Glutamatergic neuron (in vitro differentiated cells): Measurements from ENCODE around the gene DNAJB4. TPM values are rescaled to one million over a fixed set of nuclear protein-coding genes. Genes with fewer than 3 reads are reported as not detected.

Experiments used
- DNase-seq: peaks from one replicate; pipeline ENCODE4 v3.0.0; 2022
- H3K27ac Mint-ChIP-seq: one replicate; pipeline ENCODE4 v1.8.0; 2020; ENCODE audit warnings: mild to moderate bottlenecking, mixed read lengths, inconsistent platforms; ENCODE audit not compliant: unreplicated experiment
- H3K27me3 Mint-ChIP-seq: one replicate; pipeline ENCODE4 v1.8.0; 2020; ENCODE audit warnings: mild to moderate bottlenecking, moderate library complexity, mixed read lengths, inconsistent platforms; ENCODE audit not compliant: unreplicated experiment
- H3K36me3 Mint-ChIP-seq: one replicate; pipeline ENCODE4 v1.8.0; 2020; ENCODE audit warnings: mild to moderate bottlenecking, mixed read lengths, inconsistent platforms; ENCODE audit not compliant: unreplicated experiment
- H3K4me1 Mint-ChIP-seq: one replicate; pipeline ENCODE4 v1.8.0; 2020; ENCODE audit warnings: mild to moderate bottlenecking, low read depth, mixed read lengths, inconsistent platforms; ENCODE audit not compliant: unreplicated experiment
- H3K4me3 Mint-ChIP-seq: one replicate; pipeline ENCODE4 v1.8.0; 2020; ENCODE audit warnings: mild to moderate bottlenecking, mixed read lengths, inconsistent platforms; ENCODE audit not compliant: unreplicated experiment
- H3K9me3 Mint-ChIP-seq: one replicate; pipeline ENCODE4 v1.8.0; 2020; ENCODE audit warnings: mild to moderate bottlenecking, moderate library complexity, mixed read lengths, inconsistent platforms; ENCODE audit not compliant: unreplicated experiment
- total RNA-seq: library from RNA; stranded (reverse); fragmentation: NEBNext Ultra II Directional; extraction: Animal tissue kit (Norgen Biotek cat#: 25700); gene quantifications from one replicate; pipeline ENCODE4 v1.2.1, GENCODE V29; 2021; ENCODE audit not compliant: unreplicated experiment
- TF ChIP-seq, protein P1 (sequence below): fragments of 200-600 bp; sonication (generic); IDR thresholded peaks from one replicate; pipeline ENCODE4 v1.5.0; 2021; ENCODE audit not compliant: partially characterized antibody, unreplicated experiment

The DNAJB4 gene
- total RNA-seq, 1 donor from 2014 or later = 20.1 TPM

DNA sequence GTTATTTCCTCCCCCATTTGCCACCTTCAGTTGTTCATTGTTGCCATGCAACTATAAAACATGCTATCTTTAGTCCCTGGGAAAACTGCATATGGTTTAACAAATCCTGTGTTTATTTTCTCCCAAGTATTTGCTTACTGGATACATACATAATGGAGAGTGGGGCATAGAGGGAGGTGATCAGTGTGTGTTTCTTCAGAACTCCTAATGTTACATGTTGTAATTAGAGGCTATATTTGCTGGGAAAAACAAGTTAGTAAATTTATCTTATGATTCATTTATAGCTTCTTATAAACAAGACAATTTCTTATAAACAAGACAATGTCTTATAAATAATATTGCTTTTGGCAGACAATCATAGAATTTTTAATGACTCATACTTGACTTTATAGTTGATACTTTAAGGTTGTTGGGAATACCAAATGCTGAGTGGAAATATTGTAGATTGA, 33.8 kb downstream of the DNAJB4 start:
- Mint-ChIP-seq H3K27ac (no peak overlapping the region), H3K4me1 (no peaks in the 10 kb centered on the region), H3K4me3 (no peak overlapping the region), H3K36me3 (no peaks in the 10 kb centered on the region), H3K27me3 (no peaks in the 10 kb centered on the region), H3K9me3 (no peaks in the 10 kb centered on the region)
- DNase-seq = no peak
- TF ChIP-seq, protein P1, sequence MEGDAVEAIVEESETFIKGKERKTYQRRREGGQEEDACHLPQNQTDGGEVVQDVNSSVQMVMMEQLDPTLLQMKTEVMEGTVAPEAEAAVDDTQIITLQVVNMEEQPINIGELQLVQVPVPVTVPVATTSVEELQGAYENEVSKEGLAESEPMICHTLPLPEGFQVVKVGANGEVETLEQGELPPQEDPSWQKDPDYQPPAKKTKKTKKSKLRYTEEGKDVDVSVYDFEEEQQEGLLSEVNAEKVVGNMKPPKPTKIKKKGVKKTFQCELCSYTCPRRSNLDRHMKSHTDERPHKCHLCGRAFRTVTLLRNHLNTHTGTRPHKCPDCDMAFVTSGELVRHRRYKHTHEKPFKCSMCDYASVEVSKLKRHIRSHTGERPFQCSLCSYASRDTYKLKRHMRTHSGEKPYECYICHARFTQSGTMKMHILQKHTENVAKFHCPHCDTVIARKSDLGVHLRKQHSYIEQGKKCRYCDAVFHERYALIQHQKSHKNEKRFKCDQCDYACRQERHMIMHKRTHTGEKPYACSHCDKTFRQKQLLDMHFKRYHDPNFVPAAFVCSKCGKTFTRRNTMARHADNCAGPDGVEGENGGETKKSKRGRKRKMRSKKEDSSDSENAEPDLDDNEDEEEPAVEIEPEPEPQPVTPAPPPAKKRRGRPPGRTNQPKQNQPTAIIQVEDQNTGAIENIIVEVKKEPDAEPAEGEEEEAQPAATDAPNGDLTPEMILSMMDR = no peak

DNA sequence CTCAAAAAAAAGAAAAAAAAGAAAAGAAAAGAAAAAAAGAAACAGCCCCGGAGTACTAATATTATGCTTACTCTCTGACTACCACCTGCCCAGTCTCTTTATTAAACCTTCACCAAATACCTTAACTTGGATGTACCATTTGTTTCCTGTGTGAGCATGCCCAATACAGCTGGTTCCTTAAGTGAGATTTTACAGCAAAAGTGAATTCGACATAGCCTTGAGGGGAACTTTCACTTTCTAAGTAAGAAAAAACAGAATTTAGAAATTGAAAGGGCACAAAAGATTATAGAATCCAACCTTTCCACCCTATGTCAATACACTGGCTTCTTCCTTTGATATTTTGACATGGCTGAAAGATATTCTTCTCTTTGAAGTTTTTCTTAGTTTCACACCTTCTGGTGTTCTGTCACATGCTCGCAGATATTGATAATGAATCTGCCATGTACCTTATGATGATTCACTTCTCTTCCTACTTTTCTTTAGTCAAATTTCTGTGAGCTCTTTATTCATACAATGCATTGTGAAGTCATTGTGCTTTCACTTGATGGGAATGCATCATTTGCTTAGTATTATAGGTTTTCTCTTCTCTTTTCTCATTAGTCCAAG, 35.8 kb downstream of the DNAJB4 start:
- no peak overlapping the region for H3K4me3 Mint-ChIP-seq
- peaks cover 11% of the 10 kb centered on the region for H3K27me3 Mint-ChIP-seq
- no peak overlapping the region for H3K27ac Mint-ChIP-seq
- H3K4me1 Mint-ChIP-seq = no peaks in the 10 kb centered on the region
- DNase-seq = no peak
- TF ChIP-seq, protein P1 = no peak
- H3K36me3 Mint-ChIP-seq = peaks cover 9% of the 10 kb centered on the region
- no peaks in the 10 kb centered on the region for H3K9me3 Mint-ChIP-seq

DNA sequence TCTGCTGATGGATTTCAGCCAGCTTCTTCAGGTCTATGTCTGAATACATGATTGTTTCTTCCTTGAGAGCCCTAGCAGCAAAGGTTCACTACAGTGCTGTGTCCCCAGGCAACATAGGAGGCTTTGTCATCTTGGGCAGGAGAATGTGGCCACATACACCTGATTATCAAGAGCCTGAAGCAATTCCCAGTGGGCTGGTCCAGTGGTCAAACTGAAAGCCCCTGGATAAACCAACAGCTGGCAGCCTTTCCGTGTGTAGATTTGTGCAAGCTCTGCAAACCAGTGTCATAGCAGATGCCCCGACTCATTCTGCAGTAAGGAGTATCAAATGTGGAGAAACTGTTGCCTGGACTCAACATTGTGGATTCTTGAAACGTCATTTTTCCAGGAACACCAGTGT, 38.7 kb downstream of the DNAJB4 start:
- H3K27ac Mint-ChIP-seq = no peak overlapping the region
- no peak for DNase-seq
- H3K27me3 Mint-ChIP-seq = peaks cover 13% of the 10 kb centered on the region
- peaks cover 7% of the 10 kb centered on the region for H3K4me1 Mint-ChIP-seq
- H3K36me3 Mint-ChIP-seq = peaks cover 10% of the 10 kb centered on the region
- H3K9me3 Mint-ChIP-seq = no peaks in the 10 kb centered on the region
- no peak overlapping the region for H3K4me3 Mint-ChIP-seq
- TF ChIP-seq, protein P1 = no peak

DNA sequence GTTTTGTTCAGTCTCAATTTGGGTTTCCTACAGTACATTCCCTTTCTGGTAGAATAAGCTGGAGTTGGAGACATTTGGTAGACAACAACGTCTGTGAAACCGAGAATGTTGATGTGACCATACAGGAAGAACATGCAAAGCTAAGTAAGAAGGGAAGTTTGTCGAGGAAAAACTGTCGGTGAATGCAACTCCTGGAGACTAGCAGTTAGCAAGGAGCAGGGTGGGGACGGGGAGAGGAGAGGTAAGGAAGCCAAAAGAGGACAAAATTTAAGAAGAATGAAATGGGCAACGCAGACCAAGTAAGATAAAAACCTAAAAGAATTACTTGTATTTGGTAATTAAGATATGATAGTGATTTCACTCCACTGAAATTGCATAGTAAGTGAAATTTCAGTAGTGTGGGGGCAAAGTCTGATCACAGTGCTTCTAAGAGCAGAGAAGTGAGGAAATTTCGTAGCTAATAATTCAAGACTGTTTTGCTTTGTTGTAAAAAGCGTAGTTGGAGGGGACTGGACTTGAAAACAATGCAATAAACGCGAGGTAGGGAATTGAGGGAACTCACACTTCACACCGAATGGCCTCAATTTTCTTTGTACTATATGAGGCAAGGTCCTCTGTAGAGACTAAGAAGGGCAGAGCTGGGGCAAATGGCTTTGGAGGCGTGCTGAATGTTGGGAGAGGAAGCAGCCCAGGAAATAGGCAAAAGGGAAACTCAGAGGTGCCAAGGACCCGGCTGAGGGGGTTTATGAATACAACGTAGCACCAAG, 40.2 kb downstream of the DNAJB4 start:
- peaks cover 13% of the 10 kb centered on the region for H3K27me3 Mint-ChIP-seq
- H3K9me3 Mint-ChIP-seq = no peaks in the 10 kb centered on the region
- no peak overlapping the region for H3K27ac Mint-ChIP-seq
- peaks cover 7% of the 10 kb centered on the region for H3K4me1 Mint-ChIP-seq
- H3K36me3 Mint-ChIP-seq = peaks cover 10% of the 10 kb centered on the region
- DNase-seq = no peak
- H3K4me3 Mint-ChIP-seq = peak overlapping the region; percentile 82
- TF ChIP-seq, protein P1 = no peak

DNA sequence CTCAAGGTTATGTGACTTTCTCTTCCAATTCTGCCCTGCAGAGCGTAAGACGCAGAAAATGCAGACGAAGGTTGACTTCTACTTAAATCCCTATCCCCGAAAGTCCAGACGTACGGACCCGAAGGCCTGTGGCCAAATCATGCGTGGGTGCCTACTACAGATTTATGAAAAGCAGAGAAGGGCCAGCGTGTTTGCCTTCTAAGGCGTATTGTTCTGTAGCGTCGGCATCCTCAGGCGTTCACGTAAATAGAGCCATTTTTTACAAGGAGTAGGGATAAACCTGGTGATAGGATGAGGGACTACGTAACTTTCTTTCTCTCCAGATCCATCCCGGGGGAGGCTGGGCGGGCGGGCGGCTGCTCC, 40.8 kb downstream of the DNAJB4 start:
- peaks cover 7% of the 10 kb centered on the region for H3K4me1 Mint-ChIP-seq
- H3K27me3 Mint-ChIP-seq = peaks cover 13% of the 10 kb centered on the region
- peak overlapping the region; percentile 82 for H3K4me3 Mint-ChIP-seq
- peaks cover 10% of the 10 kb centered on the region for H3K36me3 Mint-ChIP-seq
- TF ChIP-seq, protein P1 = no peak
- no peaks in the 10 kb centered on the region for H3K9me3 Mint-ChIP-seq
- DNase-seq = no peak
- H3K27ac Mint-ChIP-seq = no peak overlapping the region
